Osteocyte (in vitro differentiated cells): ENCODE data around the gene MT1H. TPM values are rescaled to one million over a fixed set of nuclear protein-coding genes. Genes with fewer than 3 reads are reported as not detected.

Source experiments
- DNase-seq: peaks from one replicate; pipeline ENCODE4 v3.0.0; 2021; ENCODE audit warnings: mixed read lengths; ENCODE audit not compliant: unreplicated experiment; ENCODE audit errors: extremely low spot score
- H3K27ac Mint-ChIP-seq: one replicate; pipeline ENCODE4 v1.8.0; 2021; ENCODE audit warnings: mild to moderate bottlenecking, mixed read lengths; ENCODE audit not compliant: unreplicated experiment
- H3K27me3 Mint-ChIP-seq: one replicate; pipeline ENCODE4 v1.8.0; 2021; ENCODE audit warnings: mixed read lengths; ENCODE audit not compliant: unreplicated experiment
- H3K36me3 Mint-ChIP-seq: one replicate; pipeline ENCODE4 v1.8.0; 2021; ENCODE audit warnings: mixed read lengths; ENCODE audit not compliant: unreplicated experiment
- H3K4me1 Mint-ChIP-seq: one replicate; pipeline ENCODE4 v1.8.0; 2021; ENCODE audit warnings: mixed read lengths; ENCODE audit not compliant: unreplicated experiment
- H3K4me3 Mint-ChIP-seq: one replicate; pipeline ENCODE4 v1.8.0; 2021; ENCODE audit warnings: mild to moderate bottlenecking, moderate library complexity, mixed read lengths; ENCODE audit not compliant: unreplicated experiment
- H3K9me3 Mint-ChIP-seq: one replicate; pipeline ENCODE4 v1.8.0; 2021; ENCODE audit warnings: mixed read lengths; ENCODE audit not compliant: unreplicated experiment
- CTCF ChIP-seq: fragments of 200-600 bp; sonication (generic); IDR thresholded peaks from 2 replicates; pipeline ENCODE4 v1.5.0; 2021; ENCODE audit warnings: antibody characterized with exemption, mild to moderate bottlenecking, moderate library complexity
- total RNA-seq: library from RNA; stranded (reverse); gene quantifications from 2 replicates; pipeline ENCODE4 v1.2.1, GENCODE V29; 2021

The MT1H gene
- total RNA-seq, 1 donor from 2014 or later, result not detected

- Mint-ChIP-seq H3K27me3 (peaks cover 42% of the 10 kb centered on the region), H3K27ac (no peak overlapping the region), H3K9me3 (no peaks in the 10 kb centered on the region), H3K36me3 (peaks cover 3% of the 10 kb centered on the region), H3K4me3 (peak overlapping the region; percentile 79), H3K4me1 (peaks cover 31% of the 10 kb centered on the region)
- TF ChIP-seq CTCF, result no peak
- no peak for DNase-seq
These were observed 36.7 kb upstream of the MT1H start for GRCh38 chr16:56632848-56633365.

- Mint-ChIP-seq H3K27me3 (peaks cover 44% of the 10 kb centered on the region), H3K4me3 (no peak overlapping the region), H3K27ac (no peak overlapping the region), H3K9me3 (no peaks in the 10 kb centered on the region), H3K36me3 (peaks cover 3% of the 10 kb centered on the region), H3K4me1 (peaks cover 34% of the 10 kb centered on the region)
- TF ChIP-seq CTCF, result no peak
- no peak for DNase-seq
These were observed 36.1 kb upstream of the MT1H start for GRCh38 chr16:56633535-56633934.

GRCh38 chr16:56634715-56635440, 34.7 kb upstream of the MT1H start:
- H3K4me1 Mint-ChIP-seq, result peaks cover 33% of the 10 kb centered on the region
- peaks cover 3% of the 10 kb centered on the region for H3K36me3 Mint-ChIP-seq
- no peaks in the 10 kb centered on the region for H3K9me3 Mint-ChIP-seq
- no peak for TF ChIP-seq CTCF
- peak overlapping the region; percentile 72 for H3K4me3 Mint-ChIP-seq
- H3K27me3 Mint-ChIP-seq, result peaks cover 45% of the 10 kb centered on the region
- no peak overlapping the region for H3K27ac Mint-ChIP-seq
- DNase-seq, result no peak

- no peak for TF ChIP-seq CTCF
- H3K4me3 Mint-ChIP-seq, result peak overlapping the region; percentile 72
- H3K27ac Mint-ChIP-seq, result no peak overlapping the region
- DNase-seq, result no peak
- H3K9me3 Mint-ChIP-seq, result no peaks in the 10 kb centered on the region
- H3K36me3 Mint-ChIP-seq, result peaks cover 3% of the 10 kb centered on the region
- peaks cover 33% of the 10 kb centered on the region for H3K4me1 Mint-ChIP-seq
- H3K27me3 Mint-ChIP-seq, result peaks cover 49% of the 10 kb centered on the region
These were observed 34.1 kb upstream of the MT1H start for GRCh38 chr16:56635441-56635967.

- Mint-ChIP-seq H3K36me3 (peaks cover 3% of the 10 kb centered on the region), H3K4me3 (peak overlapping the region; percentile 69), H3K27me3 (peaks cover 49% of the 10 kb centered on the region), H3K4me1 (peaks cover 31% of the 10 kb centered on the region), H3K27ac (no peak overlapping the region), H3K9me3 (no peaks in the 10 kb centered on the region)
- TF ChIP-seq CTCF, result no peak
- no peak for DNase-seq
These were observed 32.8 kb upstream of the MT1H start for GRCh38 chr16:56636616-56637413.
